ENCODE data around the gene RNGTT.

DNA sequence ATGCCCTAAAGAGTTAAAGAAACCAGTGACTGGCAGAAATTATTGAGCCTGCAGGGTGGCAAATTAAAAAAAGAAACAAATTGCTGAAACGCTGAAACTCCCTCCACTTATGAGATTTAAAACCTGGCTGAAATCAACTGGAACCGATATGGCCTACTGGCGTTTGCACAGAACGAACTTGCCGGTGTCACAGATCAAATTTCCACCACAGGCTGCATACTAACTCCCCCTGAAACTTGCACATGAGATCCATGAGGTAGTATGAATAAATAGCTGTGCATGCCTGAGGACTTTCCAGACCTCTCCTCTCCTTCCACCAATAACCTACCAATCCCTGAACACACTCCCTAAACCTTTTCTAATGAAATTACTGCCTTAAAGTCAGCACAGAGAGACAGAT lies 150.4 kb downstream of the RNGTT start:
- TF ChIP-seq, protein P1, sequence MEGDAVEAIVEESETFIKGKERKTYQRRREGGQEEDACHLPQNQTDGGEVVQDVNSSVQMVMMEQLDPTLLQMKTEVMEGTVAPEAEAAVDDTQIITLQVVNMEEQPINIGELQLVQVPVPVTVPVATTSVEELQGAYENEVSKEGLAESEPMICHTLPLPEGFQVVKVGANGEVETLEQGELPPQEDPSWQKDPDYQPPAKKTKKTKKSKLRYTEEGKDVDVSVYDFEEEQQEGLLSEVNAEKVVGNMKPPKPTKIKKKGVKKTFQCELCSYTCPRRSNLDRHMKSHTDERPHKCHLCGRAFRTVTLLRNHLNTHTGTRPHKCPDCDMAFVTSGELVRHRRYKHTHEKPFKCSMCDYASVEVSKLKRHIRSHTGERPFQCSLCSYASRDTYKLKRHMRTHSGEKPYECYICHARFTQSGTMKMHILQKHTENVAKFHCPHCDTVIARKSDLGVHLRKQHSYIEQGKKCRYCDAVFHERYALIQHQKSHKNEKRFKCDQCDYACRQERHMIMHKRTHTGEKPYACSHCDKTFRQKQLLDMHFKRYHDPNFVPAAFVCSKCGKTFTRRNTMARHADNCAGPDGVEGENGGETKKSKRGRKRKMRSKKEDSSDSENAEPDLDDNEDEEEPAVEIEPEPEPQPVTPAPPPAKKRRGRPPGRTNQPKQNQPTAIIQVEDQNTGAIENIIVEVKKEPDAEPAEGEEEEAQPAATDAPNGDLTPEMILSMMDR (conservative IDR thresholded peaks at IDR 0.05), result no peak
- TF ChIP-seq ZFX (IDR thresholded peaks at IDR 0.05), result no peak

Data from C4-2B (cell line).